DND-41 (cell line): ENCODE results near the gene DGKH.
"Not testable (repeated sequence)": the region's sequence is repeated elsewhere in the genome, so short reads cannot be mapped to it uniquely, and the experiment has no call there.

ENCODE experiments used
- EZH2 ChIP-seq: IDR thresholded peaks from 3 replicates; pipeline ENCODE4 v1.6.1; 2012; ENCODE audit warnings: borderline replicate concordance, low read depth, mild to moderate bottlenecking, moderate library complexity, low read length, inconsistent platforms; ENCODE audit not compliant: severe bottlenecking
- TF ChIP-seq, protein P1 (sequence below): IDR thresholded peaks from 2 replicates; pipeline ENCODE4 v1.5.1; 2012; ENCODE audit warnings: borderline replicate concordance, low read length, moderate library complexity, mild to moderate bottlenecking; ENCODE audit not compliant: poor library complexity, severe bottlenecking; ENCODE audit errors: extremely low read depth

DNA sequence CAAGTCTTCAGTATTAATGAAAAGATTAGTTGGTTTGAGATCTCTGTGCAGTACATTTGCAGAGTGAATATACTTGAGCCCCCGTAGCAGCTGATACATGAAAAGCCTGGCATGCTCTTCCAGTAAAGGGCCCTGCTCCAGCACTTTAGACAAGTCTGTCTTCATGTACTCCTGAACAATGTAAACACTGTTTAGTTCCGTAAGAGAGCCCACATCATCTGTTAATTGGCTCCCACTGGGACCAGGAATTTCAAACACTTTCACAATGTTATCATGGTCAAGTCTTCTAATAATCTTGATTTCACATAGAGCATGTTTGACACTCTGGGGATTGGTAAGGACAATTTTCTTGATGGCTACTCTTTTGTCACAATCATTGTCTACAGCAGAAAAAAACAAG lies 22.2 kb downstream of the DGKH start:
- TF ChIP-seq, protein P1, sequence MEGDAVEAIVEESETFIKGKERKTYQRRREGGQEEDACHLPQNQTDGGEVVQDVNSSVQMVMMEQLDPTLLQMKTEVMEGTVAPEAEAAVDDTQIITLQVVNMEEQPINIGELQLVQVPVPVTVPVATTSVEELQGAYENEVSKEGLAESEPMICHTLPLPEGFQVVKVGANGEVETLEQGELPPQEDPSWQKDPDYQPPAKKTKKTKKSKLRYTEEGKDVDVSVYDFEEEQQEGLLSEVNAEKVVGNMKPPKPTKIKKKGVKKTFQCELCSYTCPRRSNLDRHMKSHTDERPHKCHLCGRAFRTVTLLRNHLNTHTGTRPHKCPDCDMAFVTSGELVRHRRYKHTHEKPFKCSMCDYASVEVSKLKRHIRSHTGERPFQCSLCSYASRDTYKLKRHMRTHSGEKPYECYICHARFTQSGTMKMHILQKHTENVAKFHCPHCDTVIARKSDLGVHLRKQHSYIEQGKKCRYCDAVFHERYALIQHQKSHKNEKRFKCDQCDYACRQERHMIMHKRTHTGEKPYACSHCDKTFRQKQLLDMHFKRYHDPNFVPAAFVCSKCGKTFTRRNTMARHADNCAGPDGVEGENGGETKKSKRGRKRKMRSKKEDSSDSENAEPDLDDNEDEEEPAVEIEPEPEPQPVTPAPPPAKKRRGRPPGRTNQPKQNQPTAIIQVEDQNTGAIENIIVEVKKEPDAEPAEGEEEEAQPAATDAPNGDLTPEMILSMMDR, result not testable (repeated sequence)
- not testable (repeated sequence) for TF ChIP-seq EZH2
